Liver (tissue), 9 donors: ENCODE measurements around the gene ACBD3. TPM values are rescaled to one million over a fixed set of nuclear protein-coding genes. Genes with fewer than 3 reads are reported as not detected.
A peak's percentile ranks its signal among the peaks of the same experiment; 100 is the strongest.

ENCODE experiments used
- DNase-seq: peaks from one replicate; pipeline ENCODE4 v3.0.0-alpha.2; 2017; ENCODE audit warnings: low spot score
- H3K27ac ChIP-seq, 2 donors: one replicate each; pipeline ENCODE4 v1.7.0; 2013; ENCODE audit warnings: inconsistent platforms in 2 of 2, low read length in 2 of 2, control low read depth in 1 of 2, low read depth in 1 of 2, mild to moderate bottlenecking in 1 of 2
- H3K27me3 ChIP-seq, 4 donors: one replicate each; pipeline versions ENCODE4 v1.6.1 to v1.7.0; 2013; ENCODE audit warnings: low read length in 3 of 4, inconsistent platforms in 1 of 4, mild to moderate bottlenecking in 1 of 4, moderate library complexity in 1 of 4; ENCODE audit not compliant: control insufficient read depth in 4 of 4, insufficient read depth in 4 of 4
- H3K36me3 ChIP-seq, 4 donors: one replicate each; pipeline versions ENCODE4 v1.6.1 to v1.7.0; 2013; ENCODE audit warnings: low read length in 3 of 4, mild to moderate bottlenecking in 3 of 4, low read depth in 1 of 4, moderate library complexity in 1 of 4; ENCODE audit not compliant: control insufficient read depth in 4 of 4, insufficient read depth in 3 of 4
- H3K4me1 ChIP-seq, 4 donors: one replicate each; pipeline versions ENCODE4 v1.6.1 to v1.7.0; 2013; ENCODE audit warnings: low read length in 3 of 4, mild to moderate bottlenecking in 3 of 4, moderate library complexity in 1 of 4; ENCODE audit not compliant: control insufficient read depth in 4 of 4, insufficient read depth in 4 of 4
- H3K4me3 ChIP-seq, 3 donors: one replicate each; pipeline versions ENCODE4 v1.6.1 to v1.7.0; 2013; ENCODE audit warnings: low read length in 3 of 3, control low read depth in 1 of 3, low read depth in 1 of 3, mild to moderate bottlenecking in 1 of 3
- H3K9ac ChIP-seq, 2 donors: one replicate each; pipeline ENCODE4 v1.7.0; 2013; ENCODE audit warnings: low read length in 2 of 2, mild to moderate bottlenecking in 2 of 2, moderate library complexity in 2 of 2, control low read depth in 1 of 2, low read depth in 1 of 2
- H3K9me3 ChIP-seq, 4 donors: one replicate each; pipeline versions ENCODE4 v1.6.1 to v1.7.0; 2013; ENCODE audit warnings: low read length in 3 of 4; ENCODE audit not compliant: control insufficient read depth in 4 of 4
- EGR1 ChIP-seq, 2 donors: IDR thresholded peaks; 2 replicates each; pipeline ENCODE4 v1.6.1; 2016 to 2018; ENCODE audit warnings: antibody characterized with exemption in 2 of 2, low read depth in 2 of 2
- FOXA2 ChIP-seq: IDR thresholded peaks from 2 replicates; pipeline ENCODE4 v1.6.1; 2016; ENCODE audit warnings: antibody characterized with exemption
- GABPA ChIP-seq, 2 donors: IDR thresholded peaks in 1 of 2; conservative IDR thresholded peaks in 1 of 2; 2 replicates each; pipeline ENCODE4 v1.6.1; 2016; ENCODE audit warnings: antibody characterized with exemption in 2 of 2, mild to moderate bottlenecking in 1 of 2, moderate library complexity in 1 of 2
- HNF4A ChIP-seq, 2 donors: conservative IDR thresholded peaks; 2 replicates each; pipeline ENCODE4 v1.6.1; 2016; ENCODE audit warnings: antibody characterized with exemption in 2 of 2, mild to moderate bottlenecking in 2 of 2
- NR2F2 ChIP-seq: IDR thresholded peaks from 2 replicates; pipeline ENCODE4 v1.6.1; 2016; ENCODE audit warnings: antibody characterized with exemption
- RAD21 ChIP-seq, 2 donors: IDR thresholded peaks; 2 replicates each; pipeline ENCODE4 v1.6.1; 2016; ENCODE audit warnings: antibody characterized with exemption in 2 of 2, mild to moderate bottlenecking in 2 of 2
- RXRA ChIP-seq, 2 donors: IDR thresholded peaks; 2 replicates each; pipeline ENCODE4 v1.6.1; 2017 to 2018; ENCODE audit warnings: antibody characterized with exemption in 2 of 2, mild to moderate bottlenecking in 1 of 2
- SP1 ChIP-seq: IDR thresholded peaks from 2 replicates; pipeline ENCODE4 v1.6.1; 2018; ENCODE audit warnings: antibody characterized with exemption, mild to moderate bottlenecking
- TAF1 ChIP-seq: conservative IDR thresholded peaks from 2 replicates; pipeline ENCODE4 v1.6.1; 2016; ENCODE audit warnings: antibody characterized with exemption, mild to moderate bottlenecking
- YY1 ChIP-seq: IDR thresholded peaks from 2 replicates; pipeline ENCODE4 v1.6.1; 2016; ENCODE audit warnings: antibody characterized with exemption, mild to moderate bottlenecking
- WGBS: extraction: QIAGEN DNeasy Blood & Tissue Kit; methylation state at CpG from one replicate; pipeline ENCODE4 v1.1.7; 2013; 5-methylcytosine and 5-hydroxymethylcytosine counted together
- polyA plus RNA-seq, 2 donors: library from polyadenylated mRNA; stranded (reverse) in 1 of 2; unstranded in 1 of 2; fragments of 200-250 nt in 1 of 2; fragments of >200 nt in 1 of 2; fragmentation: Nextera tagmentation in 1 of 2; extraction: Ambion mirVana in 1 of 2; gene quantifications; one replicate each; pipeline versions ENCODE4 v1.2.1 to v1.2.3, GENCODE V29; 2013 to 2015
- total RNA-seq, 2 donors: library from RNA; depleted of rRNA; stranded (reverse); fragments of >200 nt; gene quantifications; one replicate each; pipeline ENCODE4 v1.2.3, GENCODE V29; 2014
- TF ChIP-seq, protein P1 (sequence below): IDR thresholded peaks from 2 replicates; pipeline ENCODE4 v1.6.1; 2016; ENCODE audit warnings: antibody characterized with exemption
- TF ChIP-seq, protein P2 (sequence below): fragments of 150-350 bp; IDR thresholded peaks from 2 replicates; pipeline ENCODE4 v1.5.1; 2017; ENCODE audit warnings: improper control_type of control experiment, low read depth, low read length; ENCODE audit not compliant: missing input control
- TF ChIP-seq, protein P3 (sequence below): IDR thresholded peaks from 2 replicates; pipeline ENCODE4 v1.6.1; 2016; ENCODE audit warnings: antibody characterized with exemption
- TF ChIP-seq, protein P4 (sequence below): IDR thresholded peaks from 2 replicates; pipeline ENCODE4 v1.6.1; 2016; ENCODE audit warnings: antibody characterized with exemption
- donor health status: healthy.
- donor health status: healthy.
- donor health status: healthy.
- donor health status: healthy.
- donor health status: healthy.

Gene ACBD3
- total and polyA plus RNA-seq, 4 donors = 9.0 to 26.9 (median 14.1) TPM

DNA sequence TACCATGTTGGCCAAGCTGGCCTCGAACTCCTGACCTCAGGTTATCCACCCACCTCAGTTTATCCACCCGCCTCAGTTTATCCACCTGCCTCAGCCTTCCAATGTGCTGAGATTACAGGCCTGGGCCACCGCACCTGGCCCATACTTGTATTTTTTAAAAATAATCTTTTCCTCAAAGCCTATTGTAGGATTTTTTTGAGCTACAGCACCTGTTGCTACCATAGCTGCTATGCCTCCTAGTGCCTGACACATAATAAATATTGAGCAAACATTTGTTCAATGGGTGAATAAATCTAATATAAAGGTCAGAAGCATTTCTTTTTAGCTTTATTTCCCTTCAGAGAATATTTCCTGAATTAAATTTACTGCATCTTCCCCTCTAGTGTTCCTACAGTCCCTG is 15.7 kb upstream of the ACBD3 start:
- no peak overlapping the region for H3K4me3 ChIP-seq
- TF ChIP-seq, protein P1, sequence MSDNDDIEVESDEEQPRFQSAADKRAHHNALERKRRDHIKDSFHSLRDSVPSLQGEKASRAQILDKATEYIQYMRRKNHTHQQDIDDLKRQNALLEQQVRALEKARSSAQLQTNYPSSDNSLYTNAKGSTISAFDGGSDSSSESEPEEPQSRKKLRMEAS = no peak
- TF ChIP-seq, protein P2, sequence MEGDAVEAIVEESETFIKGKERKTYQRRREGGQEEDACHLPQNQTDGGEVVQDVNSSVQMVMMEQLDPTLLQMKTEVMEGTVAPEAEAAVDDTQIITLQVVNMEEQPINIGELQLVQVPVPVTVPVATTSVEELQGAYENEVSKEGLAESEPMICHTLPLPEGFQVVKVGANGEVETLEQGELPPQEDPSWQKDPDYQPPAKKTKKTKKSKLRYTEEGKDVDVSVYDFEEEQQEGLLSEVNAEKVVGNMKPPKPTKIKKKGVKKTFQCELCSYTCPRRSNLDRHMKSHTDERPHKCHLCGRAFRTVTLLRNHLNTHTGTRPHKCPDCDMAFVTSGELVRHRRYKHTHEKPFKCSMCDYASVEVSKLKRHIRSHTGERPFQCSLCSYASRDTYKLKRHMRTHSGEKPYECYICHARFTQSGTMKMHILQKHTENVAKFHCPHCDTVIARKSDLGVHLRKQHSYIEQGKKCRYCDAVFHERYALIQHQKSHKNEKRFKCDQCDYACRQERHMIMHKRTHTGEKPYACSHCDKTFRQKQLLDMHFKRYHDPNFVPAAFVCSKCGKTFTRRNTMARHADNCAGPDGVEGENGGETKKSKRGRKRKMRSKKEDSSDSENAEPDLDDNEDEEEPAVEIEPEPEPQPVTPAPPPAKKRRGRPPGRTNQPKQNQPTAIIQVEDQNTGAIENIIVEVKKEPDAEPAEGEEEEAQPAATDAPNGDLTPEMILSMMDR = no peak
- no peak for TF ChIP-seq GABPA (IDR thresholded peaks at IDR 0.05 in 1 of 2, conservative IDR thresholded peaks at IDR 0.05 in 1 of 2)
- no peak for TF ChIP-seq NR2F2
- TF ChIP-seq YY1 = no peak
- no peak for TF ChIP-seq TAF1
- no peak for TF ChIP-seq HNF4A (conservative IDR thresholded peaks at IDR 0.05)
- TF ChIP-seq RAD21 (IDR thresholded peaks at IDR 0.05) = no peak
- no peak for TF ChIP-seq EGR1 (IDR thresholded peaks at IDR 0.05; ENCODE audit: low read depth in 2 of 2)
- no peak for TF ChIP-seq RXRA (IDR thresholded peaks at IDR 0.05)
- TF ChIP-seq, protein P3, sequence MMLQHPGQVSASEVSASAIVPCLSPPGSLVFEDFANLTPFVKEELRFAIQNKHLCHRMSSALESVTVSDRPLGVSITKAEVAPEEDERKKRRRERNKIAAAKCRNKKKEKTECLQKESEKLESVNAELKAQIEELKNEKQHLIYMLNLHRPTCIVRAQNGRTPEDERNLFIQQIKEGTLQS = no peak
- no peak for TF ChIP-seq SP1
- TF ChIP-seq FOXA2 = no peak
- TF ChIP-seq, protein P4, sequence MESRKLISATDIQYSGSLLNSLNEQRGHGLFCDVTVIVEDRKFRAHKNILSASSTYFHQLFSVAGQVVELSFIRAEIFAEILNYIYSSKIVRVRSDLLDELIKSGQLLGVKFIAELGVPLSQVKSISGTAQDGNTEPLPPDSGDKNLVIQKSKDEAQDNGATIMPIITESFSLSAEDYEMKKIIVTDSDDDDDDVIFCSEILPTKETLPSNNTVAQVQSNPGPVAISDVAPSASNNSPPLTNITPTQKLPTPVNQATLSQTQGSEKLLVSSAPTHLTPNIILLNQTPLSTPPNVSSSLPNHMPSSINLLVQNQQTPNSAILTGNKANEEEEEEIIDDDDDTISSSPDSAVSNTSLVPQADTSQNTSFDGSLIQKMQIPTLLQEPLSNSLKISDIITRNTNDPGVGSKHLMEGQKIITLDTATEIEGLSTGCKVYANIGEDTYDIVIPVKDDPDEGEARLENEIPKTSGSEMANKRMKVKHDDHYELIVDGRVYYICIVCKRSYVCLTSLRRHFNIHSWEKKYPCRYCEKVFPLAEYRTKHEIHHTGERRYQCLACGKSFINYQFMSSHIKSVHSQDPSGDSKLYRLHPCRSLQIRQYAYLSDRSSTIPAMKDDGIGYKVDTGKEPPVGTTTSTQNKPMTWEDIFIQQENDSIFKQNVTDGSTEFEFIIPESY = no peak
- WGBS = 92% methylated on average over 3 of the region's 3 CpGs
- no peaks in the 10 kb centered on the region for H3K9me3 ChIP-seq
- no peaks in the 10 kb centered on the region for H3K4me1 ChIP-seq
- H3K27ac ChIP-seq = no peak overlapping the region
- no peak for DNase-seq
- no peaks in the 10 kb centered on the region for H3K36me3 ChIP-seq
- H3K27me3 ChIP-seq = no peaks in the 10 kb centered on the region
- H3K9ac ChIP-seq = no peak overlapping the region

DNA sequence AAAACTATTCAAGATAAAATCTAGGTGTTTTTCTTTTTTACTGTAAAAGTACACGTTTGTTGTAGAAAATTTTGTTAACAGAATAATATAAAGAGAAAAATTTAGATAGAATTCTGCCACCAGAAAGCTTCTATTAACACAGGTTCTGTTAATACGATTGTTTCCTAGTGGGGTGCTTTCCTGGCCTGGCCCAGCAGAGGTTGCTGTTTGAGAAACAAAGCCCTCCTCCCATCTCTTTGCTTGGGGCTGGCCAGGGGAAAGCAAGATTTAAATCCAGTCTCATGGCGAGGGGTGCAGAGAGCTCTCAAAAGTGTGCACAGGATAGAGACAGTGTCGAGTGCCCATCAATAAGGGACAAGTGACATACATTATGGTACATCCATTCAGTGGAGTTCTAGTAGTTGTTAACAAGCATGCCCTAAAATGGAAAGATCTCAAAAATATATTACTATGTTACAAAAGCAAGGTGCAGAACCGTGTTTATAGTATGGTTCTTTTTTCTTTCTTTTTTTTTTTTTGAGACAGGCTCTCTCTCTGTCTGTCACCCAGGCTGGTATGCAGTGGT is 14.6 kb upstream of the ACBD3 start:
- no peak for TF ChIP-seq HNF4A (conservative IDR thresholded peaks at IDR 0.05)
- TF ChIP-seq RAD21 (IDR thresholded peaks at IDR 0.05) = peak in 1 of 2 donors; percentile 14
- Histone ChIP-seq H3K9ac (no peak overlapping the region), H3K27ac (no peak overlapping the region), H3K36me3 (no peaks in the 10 kb centered on the region), H3K27me3 (no peaks in the 10 kb centered on the region), H3K4me1 (no peaks in the 10 kb centered on the region), H3K4me3 (no peak overlapping the region), H3K9me3 (no peaks in the 10 kb centered on the region)
- WGBS = 70% methylated on average over 5 of the region's 5 CpGs
- DNase-seq = no peak

DNA sequence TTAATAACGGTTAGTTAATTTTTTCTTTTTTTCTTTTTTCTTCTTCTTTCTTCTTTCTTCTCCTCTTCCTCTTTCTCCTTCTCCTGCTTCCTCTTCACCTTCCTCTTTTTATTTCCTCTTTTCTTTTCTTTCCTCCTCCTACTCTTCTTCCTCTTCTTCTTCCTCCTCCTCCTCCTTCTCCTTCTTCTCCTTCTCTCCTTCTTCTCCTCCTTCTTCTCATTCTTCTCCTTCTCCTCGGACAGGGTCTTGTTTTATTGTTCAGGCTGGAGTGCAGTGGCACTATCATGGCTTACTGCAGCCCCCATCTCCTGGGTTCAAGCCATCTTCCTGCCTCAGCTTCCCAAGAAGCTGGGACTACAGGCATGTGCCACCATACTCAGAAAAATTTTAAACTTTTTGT is 13.4 kb upstream of the ACBD3 start:
- no peak for DNase-seq
- Histone ChIP-seq H3K4me3 (no peak overlapping the region), H3K9me3 (no peaks in the 10 kb centered on the region), H3K27me3 (no peaks in the 10 kb centered on the region), H3K36me3 (no peaks in the 10 kb centered on the region), H3K9ac (no peak overlapping the region), H3K4me1 (no peaks in the 10 kb centered on the region), H3K27ac (no peak overlapping the region)
- 65% methylated on average over 2 of the region's 2 CpGs for WGBS
- TF ChIP-seq YY1 = no peak
